H9 (cell line): ENCODE measurements around the gene AADACL3. TPM values are rescaled to one million over a fixed set of nuclear protein-coding genes. Genes with fewer than 3 reads are reported as not detected.

Experiments
- DNase-seq: peaks from one replicate; pipeline ENCODE4 v3.0.0-alpha.2; 2017
- H2AFZ ChIP-seq: one replicate; pipeline ENCODE4 v1.6.1; 2013; ENCODE audit warnings: mild to moderate bottlenecking, low read length, control low read depth, moderate library complexity
- H2AK5ac ChIP-seq: 2 replicates; pipeline ENCODE4 v1.6.1; 2013; ENCODE audit warnings: low read length, control low read depth, mixed read lengths; ENCODE audit not compliant: insufficient read length
- H2BK120ac ChIP-seq: one replicate; pipeline ENCODE4 v1.6.1; 2013; ENCODE audit warnings: low read depth, mild to moderate bottlenecking, low read length, control low read depth, inconsistent platforms; ENCODE audit not compliant: poor library complexity, severe bottlenecking
- H2BK12ac ChIP-seq: 2 replicates; pipeline ENCODE4 v1.6.1; 2013; ENCODE audit warnings: low read length, control low read depth, mixed read lengths, low read depth; ENCODE audit not compliant: insufficient read length
- H2BK15ac ChIP-seq: 2 replicates; pipeline ENCODE4 v1.6.1; 2013; ENCODE audit warnings: low read depth, low read length, control low read depth
- H2BK20ac ChIP-seq: one replicate; pipeline ENCODE4 v1.6.1; 2013; ENCODE audit warnings: low read depth, mild to moderate bottlenecking, low read length, control low read depth, inconsistent platforms; ENCODE audit not compliant: poor library complexity, severe bottlenecking
- H2BK5ac ChIP-seq: 2 replicates; pipeline ENCODE4 v1.6.1; 2013; ENCODE audit warnings: low read length, control low read depth, mixed read lengths; ENCODE audit not compliant: insufficient read length
- H3K14ac ChIP-seq: 2 replicates; pipeline ENCODE4 v1.6.1; 2013; ENCODE audit warnings: low read length, control low read depth; ENCODE audit not compliant: insufficient read depth
- H3K18ac ChIP-seq: 2 replicates; pipeline ENCODE4 v1.6.1; 2013; ENCODE audit warnings: low read depth, mild to moderate bottlenecking, mixed read lengths, low read length, control low read depth; ENCODE audit not compliant: insufficient read length
- H3K23ac ChIP-seq: 2 replicates; pipeline ENCODE4 v1.6.1; 2013; ENCODE audit warnings: low read length, control low read depth, mixed read lengths, low read depth; ENCODE audit not compliant: insufficient read length
- H3K23me2 ChIP-seq: 2 replicates; pipeline ENCODE4 v1.6.1; 2013; ENCODE audit warnings: low read depth, mild to moderate bottlenecking, mixed read lengths, low read length, control low read depth; ENCODE audit not compliant: insufficient read length, poor library complexity, severe bottlenecking
- H3K27ac ChIP-seq: 2 replicates; pipeline ENCODE4 v1.5.1; 2013; ENCODE audit warnings: low read length, control low read depth, mixed read lengths, low read depth; ENCODE audit not compliant: insufficient read length
- H3K27me3 ChIP-seq: 2 replicates; pipeline ENCODE4 v1.6.1; 2013; ENCODE audit warnings: low read length, control low read depth, inconsistent platforms; ENCODE audit not compliant: insufficient read depth
- H3K4ac ChIP-seq: 2 replicates; pipeline ENCODE4 v1.6.1; 2013; ENCODE audit warnings: low read depth, mild to moderate bottlenecking, control low read depth, inconsistent platforms, low read length, moderate library complexity
- H3K4me1 ChIP-seq: 2 replicates; pipeline ENCODE4 v1.6.1; 2013; ENCODE audit warnings: low read length, control low read depth, inconsistent platforms; ENCODE audit not compliant: insufficient read depth
- H3K4me2 ChIP-seq: 2 replicates; pipeline ENCODE4 v1.6.1; 2013; ENCODE audit warnings: low read length, control low read depth, mixed read lengths; ENCODE audit not compliant: insufficient read length, insufficient read depth
- H3K56ac ChIP-seq: 2 replicates; pipeline ENCODE4 v1.6.1; 2013; ENCODE audit warnings: low read depth, mild to moderate bottlenecking, mixed read lengths, low read length, control low read depth; ENCODE audit not compliant: insufficient read length
- H3K79me1 ChIP-seq: 2 replicates; pipeline ENCODE4 v1.6.1; 2013; ENCODE audit warnings: low read depth, mild to moderate bottlenecking, moderate library complexity, low read length, control low read depth, inconsistent platforms; ENCODE audit not compliant: insufficient read depth, poor library complexity, severe bottlenecking
- H3K79me2 ChIP-seq: 2 replicates; pipeline ENCODE4 v1.6.1; 2013; ENCODE audit warnings: low read length, control low read depth, inconsistent platforms; ENCODE audit not compliant: insufficient read depth
- H3K9ac ChIP-seq: 2 replicates; pipeline ENCODE4 v1.6.1; 2013; ENCODE audit warnings: low read length, control low read depth, mixed read lengths; ENCODE audit not compliant: insufficient read length; ENCODE audit errors: extremely low read depth
- H3K9me3 ChIP-seq: one replicate; pipeline ENCODE4 v1.6.1; 2013; ENCODE audit warnings: low read depth, low read length, inconsistent platforms; ENCODE audit not compliant: control insufficient read depth
- H3T11ph ChIP-seq: one replicate; pipeline ENCODE4 v1.6.1; 2013; ENCODE audit warnings: mild to moderate bottlenecking, low read length, control low read depth, inconsistent platforms
- H4K20me1 ChIP-seq: one replicate; pipeline ENCODE4 v1.6.1; 2013; ENCODE audit not compliant: control insufficient read depth, insufficient read length, insufficient read depth
- H4K5ac ChIP-seq: 2 replicates; pipeline ENCODE4 v1.6.1; 2013; ENCODE audit warnings: low read depth, mild to moderate bottlenecking, mixed read lengths, low read length, control low read depth; ENCODE audit not compliant: insufficient read length
- H4K8ac ChIP-seq: replicated peaks from 2 replicates; pipeline ENCODE4 v1.6.1; 2013; ENCODE audit warnings: low read length, control low read depth, mixed read lengths, low read depth; ENCODE audit not compliant: insufficient read length
- H4K91ac ChIP-seq: 2 replicates; pipeline ENCODE4 v1.6.1; 2013; ENCODE audit warnings: low read depth, mild to moderate bottlenecking, moderate library complexity, mixed read lengths, low read length, control low read depth; ENCODE audit not compliant: insufficient read length
- H3K27ac Mint-ChIP-seq, 3 experiments: 2 replicates in 2 of 3; 3 replicates in 1 of 3; pipeline ENCODE4 v1.8.0; 2020 to 2021; ENCODE audit warnings: mixed read lengths in 3 of 3, mild to moderate bottlenecking in 1 of 3, moderate library complexity in 1 of 3
- H3K27me3 Mint-ChIP-seq: 2 replicates; pipeline ENCODE4 v1.8.0; 2021; ENCODE audit warnings: low read depth, mild to moderate bottlenecking, moderate library complexity, mixed read lengths
- H3K36me3 Mint-ChIP-seq, 3 experiments: 2 replicates in 2 of 3; 3 replicates in 1 of 3; pipeline ENCODE4 v1.8.0; 2020 to 2021; ENCODE audit warnings: low read depth in 3 of 3, mixed read lengths in 3 of 3; ENCODE audit not compliant: insufficient read depth in 1 of 3
- H3K4me1 Mint-ChIP-seq, 2 experiments: 2 replicates each; pipeline ENCODE4 v1.8.0; 2020; ENCODE audit warnings: mixed read lengths in 2 of 2
- H3K4me3 Mint-ChIP-seq, 2 experiments: 2 replicates in 1 of 2; 3 replicates in 1 of 2; pipeline ENCODE4 v1.8.0; 2020 to 2021; ENCODE audit warnings: mild to moderate bottlenecking in 2 of 2, mixed read lengths in 2 of 2, moderate library complexity in 1 of 2
- H3K9me3 Mint-ChIP-seq, 2 experiments: 2 replicates in 1 of 2; 3 replicates in 1 of 2; pipeline ENCODE4 v1.8.0; 2020; ENCODE audit warnings: mild to moderate bottlenecking in 2 of 2, mixed read lengths in 2 of 2, moderate library complexity in 1 of 2
- WGBS: extraction: QIAGEN DNeasy Blood & Tissue Kit; methylation state at CpG from one replicate; pipeline ENCODE4 v1.1.7; 2013; ENCODE audit warnings: missing lambda C conversion rate, low lambda C conversion rate, mixed read lengths; ENCODE audit not compliant: insufficient read length; ENCODE audit errors: extremely low coverage; 5-methylcytosine and 5-hydroxymethylcytosine counted together
- total RNA-seq: library from RNA; stranded (reverse); gene quantifications from 2 replicates; pipeline ENCODE4 v1.2.1, GENCODE V29; 2021
- TF ChIP-seq, protein P1 (sequence below): fragments of 200-600 bp; sonication (generic); conservative IDR thresholded peaks from 3 replicates; pipeline ENCODE4 v1.8.0; 2021; ENCODE audit warnings: antibody characterized with exemption, mild to moderate bottlenecking

AADACL3 gene
- total RNA-seq, 1 experiment from 2014 or later: 0.22 TPM

DNA sequence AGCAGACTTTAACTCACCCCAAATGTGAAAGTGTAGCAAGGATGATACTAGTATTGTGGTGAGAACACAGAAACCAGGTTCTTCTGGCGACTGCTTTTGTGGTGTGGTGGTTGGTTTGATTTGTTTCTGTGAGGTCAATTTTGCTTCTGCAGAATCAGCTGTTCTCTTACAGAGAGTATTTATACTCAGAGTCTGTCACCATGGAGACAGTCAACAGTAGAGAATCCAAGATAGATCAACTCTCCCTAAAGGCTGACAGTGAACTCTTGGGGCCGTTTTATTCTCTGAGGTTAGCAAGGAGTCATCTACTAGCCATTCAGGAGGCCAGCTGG lies 30.0 kb downstream of the AADACL3 start, which contains the start of gene CFAP107:
Gene CFAP107 (plus strand): TSS at position 209 of the 332 bp plus-strand sequence. CDS start 231 bp downstream, outside the sequence.
- H3K4me3 Mint-ChIP-seq: no peak within 1 kb of the TSS
- Histone ChIP-seq H3K23ac (no peak within 1 kb of the TSS), H2BK20ac (no peak within 1 kb of the TSS), H3K4me2 (no peak within 1 kb of the TSS), H2AFZ (no peak within 1 kb of the TSS), H3K4ac (no peak within 1 kb of the TSS), H3K27ac (no peak within 1 kb of the TSS), H3K56ac (no peak within 1 kb of the TSS), H2BK12ac (no peak within 1 kb of the TSS), H3K14ac (no peak within 1 kb of the TSS), H3K23me2 (no peaks in the 10 kb centered on the region), H2BK120ac (no peak within 1 kb of the TSS), H3K9me3 (no peaks in the 10 kb centered on the region), H3K79me2 (no peaks in the 10 kb centered on the region), H3K79me1 (no peaks in the 10 kb centered on the region), H3K18ac (no peak within 1 kb of the TSS), H3K27me3 (no peaks in the 10 kb centered on the region), H4K91ac (no peak within 1 kb of the TSS), H4K20me1 (no peaks in the 10 kb centered on the region), H3K9ac (no peak within 1 kb of the TSS), H2BK5ac (no peak within 1 kb of the TSS), H4K5ac (no peak within 1 kb of the TSS), H2AK5ac (no peak within 1 kb of the TSS), H4K8ac (no peak within 1 kb of the TSS), H3K4me1 (no peaks in the 10 kb centered on the region), H3T11ph (no peak within 1 kb of the TSS), H2BK15ac (no peak within 1 kb of the TSS)
- TF ChIP-seq, protein P1, sequence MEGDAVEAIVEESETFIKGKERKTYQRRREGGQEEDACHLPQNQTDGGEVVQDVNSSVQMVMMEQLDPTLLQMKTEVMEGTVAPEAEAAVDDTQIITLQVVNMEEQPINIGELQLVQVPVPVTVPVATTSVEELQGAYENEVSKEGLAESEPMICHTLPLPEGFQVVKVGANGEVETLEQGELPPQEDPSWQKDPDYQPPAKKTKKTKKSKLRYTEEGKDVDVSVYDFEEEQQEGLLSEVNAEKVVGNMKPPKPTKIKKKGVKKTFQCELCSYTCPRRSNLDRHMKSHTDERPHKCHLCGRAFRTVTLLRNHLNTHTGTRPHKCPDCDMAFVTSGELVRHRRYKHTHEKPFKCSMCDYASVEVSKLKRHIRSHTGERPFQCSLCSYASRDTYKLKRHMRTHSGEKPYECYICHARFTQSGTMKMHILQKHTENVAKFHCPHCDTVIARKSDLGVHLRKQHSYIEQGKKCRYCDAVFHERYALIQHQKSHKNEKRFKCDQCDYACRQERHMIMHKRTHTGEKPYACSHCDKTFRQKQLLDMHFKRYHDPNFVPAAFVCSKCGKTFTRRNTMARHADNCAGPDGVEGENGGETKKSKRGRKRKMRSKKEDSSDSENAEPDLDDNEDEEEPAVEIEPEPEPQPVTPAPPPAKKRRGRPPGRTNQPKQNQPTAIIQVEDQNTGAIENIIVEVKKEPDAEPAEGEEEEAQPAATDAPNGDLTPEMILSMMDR: no peak
- peaks cover 2% of the 10 kb centered on the region; the same call in 1 of the 2 replicates for H3K27me3 Mint-ChIP-seq
- H3K27ac Mint-ChIP-seq: no peak within 1 kb of the TSS
- peaks cover 8 to 10% of the 10 kb centered on the region in 2 experiments; a peak in 4 of 5 replicates for H3K9me3 Mint-ChIP-seq
- H3K36me3 Mint-ChIP-seq: no peaks in the 10 kb centered on the region
- H3K4me1 Mint-ChIP-seq: no peaks in the 10 kb centered on the region
- WGBS: no CpG with 5 or more reads among the region's 2 CpGs
- DNase-seq: no peak
